GM12892 (cell line): ENCODE measurements around the gene TSPAN4.

Experiments
- POLR2A ChIP-seq: IDR thresholded peaks from 2 replicates; pipeline ENCODE4 v1.6.1; 2011; ENCODE audit warnings: low read depth, low read length, control low read depth
- POLR2AphosphoS5 ChIP-seq: IDR thresholded peaks from 2 replicates; pipeline ENCODE4 v1.6.1; 2011; ENCODE audit warnings: low read depth, low read length, control low read depth
- TAF1 ChIP-seq: IDR thresholded peaks from 2 replicates; pipeline ENCODE4 v1.6.1; 2011; ENCODE audit warnings: low read depth, mild to moderate bottlenecking, control low read depth, low read length, borderline replicate concordance

DNA sequence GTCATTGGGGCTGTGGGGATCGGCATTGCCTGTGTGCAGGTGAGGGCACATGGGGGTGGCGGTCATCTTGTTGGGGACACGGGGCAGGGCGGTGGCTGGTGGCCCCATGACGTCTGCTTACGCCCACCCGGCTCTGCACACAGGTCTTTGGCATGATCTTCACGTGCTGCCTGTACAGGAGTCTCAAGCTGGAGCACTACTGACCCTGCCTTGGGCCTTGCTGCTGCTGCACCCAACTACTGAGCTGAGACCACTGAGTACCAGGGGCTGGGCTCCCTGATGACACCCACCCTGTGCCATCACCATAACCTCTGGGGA lies 4.7 kb upstream of the TSPAN4 start:
- TF ChIP-seq POLR2A (no peak; the same call in 1 of the 2 replicates), POLR2AphosphoS5 (no peak), TAF1 (no peak)
